NCI-H526 (cell line): ENCODE results near the gene SYT9.
A peak's percentile ranks its signal among the peaks of the same experiment; 100 is the strongest.
"Not testable (repeated sequence)": the region's sequence is repeated elsewhere in the genome, so short reads cannot be mapped to it uniquely, and the experiment has no call there.

Experiments
- DNase-seq, 2 experiments: peaks; one replicate each; lab custom pipeline; 2025; lab: John Stamatoyannopoulos, UW

SYT9 gene

DNA sequence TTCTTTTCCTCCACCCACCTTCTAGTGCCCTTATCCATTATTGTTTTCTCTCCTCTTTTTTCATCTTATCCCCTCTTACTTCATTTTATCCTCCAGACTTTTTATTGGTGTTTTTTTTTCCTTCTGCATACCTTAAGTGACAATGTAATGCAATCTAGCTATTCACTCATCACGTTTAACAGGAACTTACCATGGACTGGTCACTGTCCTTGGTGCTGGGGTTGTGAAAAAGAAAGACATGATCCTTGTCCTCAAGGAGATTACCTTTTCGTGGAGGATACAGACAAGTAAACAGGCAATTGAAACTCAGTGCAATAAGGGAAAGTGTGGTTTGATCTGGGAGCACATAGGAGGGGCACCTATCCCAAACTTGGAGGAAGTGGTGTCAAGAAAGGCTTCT lies 20.7 kb downstream of the SYT9 start:
- DNase-seq: no peak

DNA sequence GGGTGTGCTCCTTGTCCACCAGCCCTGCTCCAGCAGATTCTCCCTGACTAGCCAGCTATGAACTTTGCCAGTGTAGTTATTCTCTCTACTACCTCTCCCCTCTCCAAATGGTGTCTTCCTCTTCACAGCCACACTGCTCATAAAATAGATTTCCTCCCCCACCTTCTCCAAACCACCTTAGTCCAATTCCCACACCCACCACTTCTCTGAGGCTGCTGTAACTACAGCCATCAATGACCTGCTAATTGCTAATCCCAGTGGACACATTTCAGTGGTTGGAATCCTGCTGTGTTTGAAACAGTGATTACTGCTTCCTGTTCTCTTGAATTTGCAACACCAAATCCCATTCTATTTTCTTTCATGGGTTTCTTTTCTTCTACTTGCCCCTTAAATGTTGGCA lies 23.4 kb downstream of the SYT9 start:
- no peak for DNase-seq

DNA sequence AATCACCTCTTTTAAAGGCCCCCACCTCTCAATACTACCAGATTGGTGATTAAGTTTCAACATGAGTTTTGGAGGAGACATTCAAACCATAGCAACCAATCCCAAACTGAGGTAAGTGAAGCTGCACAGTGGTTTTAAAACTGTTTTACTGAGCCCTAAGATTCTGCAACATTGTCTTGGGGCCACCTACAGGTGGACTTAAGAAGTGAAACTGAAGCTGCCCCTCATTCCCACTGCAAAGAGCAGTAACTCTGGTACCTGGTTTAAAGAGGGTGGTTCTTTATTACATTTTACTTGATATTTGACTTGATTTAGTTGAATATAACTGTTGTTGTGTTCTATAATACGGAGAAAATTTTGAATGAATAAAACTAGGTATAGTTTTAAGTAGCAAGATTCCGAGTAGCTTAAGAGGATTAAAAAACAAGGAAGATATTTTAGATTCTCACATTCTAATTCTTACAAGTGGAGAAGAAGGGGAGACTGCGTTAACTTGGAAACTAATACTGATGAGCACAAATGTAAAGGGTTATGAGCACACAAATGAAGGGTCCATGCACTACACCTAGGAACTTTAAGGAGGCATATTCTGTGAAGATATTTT lies 26.7 kb downstream of the SYT9 start:
- peak in 1 of 2 experiments; percentile 38 for DNase-seq

DNA sequence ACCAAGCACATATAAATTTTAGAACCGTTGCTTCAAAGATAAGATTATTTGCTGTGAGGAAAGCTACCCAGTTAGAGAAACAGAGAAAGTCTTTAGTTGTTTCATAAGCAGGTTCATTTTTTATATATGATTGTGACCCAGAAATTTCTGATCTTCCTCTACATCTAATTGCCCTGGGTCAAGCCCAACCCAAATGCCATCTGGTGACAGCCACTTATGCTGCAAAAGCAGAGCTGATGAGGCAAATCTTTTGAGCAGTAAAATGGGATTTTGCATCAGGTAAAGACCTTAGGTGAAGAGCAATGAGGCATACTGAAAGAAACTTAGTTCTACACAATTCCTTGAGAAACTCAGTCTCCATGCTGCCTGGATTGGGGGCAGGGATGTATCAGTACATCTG lies 28.0 kb downstream of the SYT9 start:
- DNase-seq: no peak

DNA sequence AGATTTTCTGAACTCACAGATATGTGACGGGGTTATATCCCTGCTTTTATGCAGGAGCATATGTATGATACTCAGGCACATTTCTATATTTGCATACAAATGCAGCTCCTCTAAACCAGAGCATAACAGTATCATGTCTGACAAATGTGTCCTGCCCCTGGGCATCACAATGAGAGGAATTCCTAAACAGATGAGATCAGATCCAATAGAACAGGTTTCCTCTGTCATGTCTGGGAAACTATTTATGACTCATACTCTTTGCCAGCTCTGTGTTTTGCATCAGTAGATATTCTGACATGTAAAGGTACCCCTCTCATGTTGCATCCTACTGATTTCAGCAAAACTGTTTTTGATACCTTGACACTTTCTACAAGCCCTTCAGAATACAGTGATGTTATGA lies 29.4 kb downstream of the SYT9 start:
- peak in 1 of 2 experiments; percentile 17 for DNase-seq

DNA sequence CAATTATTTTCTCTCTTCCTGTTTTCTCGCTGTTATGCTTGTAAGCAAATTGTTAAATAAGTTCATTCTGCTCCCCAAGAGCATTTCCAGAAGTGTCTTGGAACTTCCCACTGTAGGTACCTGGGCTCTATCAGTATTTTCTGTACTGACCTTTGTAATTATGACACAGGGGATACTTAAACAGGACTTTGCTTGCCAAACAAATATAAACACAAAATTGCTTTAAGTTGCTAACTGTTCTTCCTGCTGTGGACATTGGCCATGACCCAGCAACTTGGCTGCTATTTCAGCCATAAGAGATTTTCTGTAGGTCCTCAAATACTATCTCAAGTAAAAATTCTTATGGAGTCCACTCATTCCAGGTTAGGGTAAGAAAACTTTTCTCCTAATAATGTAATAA lies 30.1 kb downstream of the SYT9 start:
- DNase-seq: no peak

DNA sequence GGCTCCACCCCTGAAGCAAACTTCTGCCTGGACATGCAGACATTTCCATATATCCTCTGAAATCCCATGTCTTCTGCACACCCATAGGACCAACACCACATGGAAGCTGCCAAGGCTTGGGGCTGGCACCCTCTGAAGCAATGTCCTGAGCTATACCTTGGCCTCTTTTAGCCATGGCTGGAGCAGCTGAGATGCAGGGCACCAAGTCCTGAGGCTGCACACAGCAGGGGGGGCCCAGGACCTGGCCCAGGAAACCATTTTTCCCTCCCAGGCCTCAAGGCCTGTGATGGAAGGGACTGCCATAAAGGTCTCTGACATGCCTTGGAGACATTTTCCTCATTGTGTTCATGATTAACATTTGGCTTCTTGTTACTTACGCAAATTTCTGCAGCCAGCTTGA lies 34.5 kb downstream of the SYT9 start:
- no peak for DNase-seq

DNA sequence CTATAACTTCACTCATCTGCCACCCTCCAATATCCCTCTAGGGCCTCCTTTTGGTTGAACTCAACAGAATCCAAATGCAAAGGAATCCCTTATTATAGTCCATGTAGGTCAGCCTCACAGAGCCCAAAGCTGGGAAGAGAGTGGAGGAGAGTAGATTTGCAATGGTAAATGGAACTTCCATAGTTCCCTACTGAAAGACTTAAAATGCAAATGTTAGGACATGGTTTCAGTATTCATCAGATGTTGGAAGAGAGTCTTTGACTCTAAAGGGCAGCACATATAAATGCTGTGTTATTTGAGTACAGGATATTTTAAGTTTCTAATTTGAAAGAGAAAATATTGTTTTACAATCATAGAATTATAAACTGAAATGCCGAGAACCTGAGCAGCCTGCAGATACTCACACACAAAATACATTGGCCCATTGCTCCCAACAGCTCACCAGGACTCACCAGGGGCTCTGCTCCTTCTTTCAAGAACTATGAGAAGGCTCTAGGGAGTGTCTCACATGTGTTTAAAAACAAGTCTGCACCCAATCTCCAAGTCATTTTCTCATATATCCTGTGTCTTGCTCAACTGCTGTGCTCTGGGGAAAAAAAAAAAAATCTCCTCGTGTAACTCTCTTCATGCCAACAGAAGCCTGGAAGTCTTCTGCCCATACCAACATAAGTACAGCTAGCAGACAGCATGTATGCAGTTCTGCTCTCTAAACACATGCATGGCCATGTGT lies 39.6 kb downstream of the SYT9 start:
- DNase-seq: no peak

DNA sequence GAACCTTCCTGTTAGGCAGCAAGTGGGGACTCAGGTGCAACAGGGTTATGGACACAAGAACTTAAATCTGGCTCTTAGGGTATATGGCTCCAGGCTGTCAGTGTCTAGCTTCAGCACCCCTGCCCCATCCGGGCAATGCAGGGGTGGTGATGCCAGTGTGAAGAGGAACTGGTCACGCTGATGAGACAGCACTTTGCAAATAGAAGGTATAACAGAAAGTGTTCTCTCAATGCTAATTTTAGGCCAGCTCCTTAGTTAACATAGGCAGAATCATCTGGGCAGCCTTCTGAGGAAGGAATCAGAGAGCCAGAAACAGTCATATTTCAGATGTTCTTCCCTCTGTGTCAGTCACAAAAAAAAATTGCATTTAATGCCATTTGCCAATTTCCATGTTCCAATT lies 41.2 kb downstream of the SYT9 start:
- no peak for DNase-seq

DNA sequence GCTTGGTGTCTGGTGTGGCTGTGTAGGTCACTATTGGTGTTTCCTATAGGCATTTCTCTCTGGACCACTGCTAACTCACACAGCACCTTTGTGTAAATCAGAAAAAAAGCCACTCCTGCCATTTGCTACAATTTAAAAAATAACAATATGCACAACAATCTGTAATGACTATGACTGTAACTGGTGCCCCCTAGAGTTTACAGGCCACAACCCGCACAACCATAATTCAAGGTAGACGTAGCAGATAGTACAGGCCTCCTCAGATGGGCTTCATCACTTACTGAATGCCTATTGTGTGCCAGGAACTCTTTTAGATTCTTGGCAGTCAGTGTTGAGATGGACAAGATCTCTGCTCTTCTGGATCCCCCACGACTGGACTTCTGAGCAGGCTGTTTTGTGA lies 47.7 kb downstream of the SYT9 start:
- DNase-seq: no peak

DNA sequence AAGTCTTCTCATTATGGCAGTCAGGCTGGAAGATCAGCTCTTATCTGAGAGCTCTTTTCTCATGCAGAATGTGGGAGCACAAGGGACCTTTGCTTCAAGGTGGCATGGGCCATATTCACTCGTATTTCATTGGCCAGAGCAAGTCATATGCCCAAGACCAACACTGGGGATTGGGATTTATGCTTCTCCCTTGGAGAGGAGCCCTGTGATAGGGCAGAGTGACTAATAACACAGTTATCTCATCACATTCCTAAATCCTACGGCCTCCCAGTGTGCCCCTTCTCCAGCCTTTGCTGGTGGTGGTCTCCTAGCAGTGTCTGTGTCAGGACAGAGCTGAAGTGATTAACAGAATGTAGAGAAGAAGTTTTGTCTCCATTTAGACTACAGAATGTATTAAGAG lies 48.6 kb downstream of the SYT9 start:
- no peak for DNase-seq

DNA sequence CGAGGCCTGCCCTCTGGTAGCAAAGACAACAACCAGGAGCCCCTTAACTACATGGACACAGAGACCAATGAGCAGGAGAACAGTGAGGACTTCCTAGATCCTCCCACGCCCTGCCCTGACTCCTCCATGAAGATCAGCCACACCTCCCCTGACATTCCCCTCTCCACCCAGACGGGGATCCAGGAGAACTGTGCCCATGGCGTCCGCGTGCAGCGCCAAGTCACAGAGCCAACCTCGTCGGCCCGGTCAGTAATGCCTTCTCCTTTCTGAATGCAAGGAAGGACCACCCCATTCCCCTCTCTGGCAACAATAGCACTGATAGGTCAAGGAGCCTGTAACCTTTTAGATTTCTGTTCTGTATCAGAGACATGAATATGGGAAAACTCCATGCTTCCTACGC lies 51.4 kb downstream of the SYT9 start:
- no peak for DNase-seq

DNA sequence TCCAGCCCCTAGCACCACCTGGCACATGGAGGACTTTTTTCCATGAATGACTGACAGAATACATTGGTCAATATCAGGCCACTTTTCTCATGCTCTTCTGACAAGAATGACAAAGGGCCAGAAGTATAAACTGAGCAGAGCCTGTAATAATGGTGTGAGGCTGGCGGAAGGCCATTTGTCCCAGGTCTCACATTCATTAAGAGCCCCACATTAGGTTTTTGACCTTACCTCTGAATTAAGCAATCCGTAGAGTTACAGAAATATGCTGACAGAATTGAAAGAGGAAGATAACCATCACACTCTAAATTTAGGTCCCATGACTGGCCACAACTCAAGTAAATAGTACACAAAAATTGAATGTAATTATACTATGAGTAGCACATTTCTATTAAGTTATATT lies 55.2 kb downstream of the SYT9 start:
- no peak for DNase-seq

DNA sequence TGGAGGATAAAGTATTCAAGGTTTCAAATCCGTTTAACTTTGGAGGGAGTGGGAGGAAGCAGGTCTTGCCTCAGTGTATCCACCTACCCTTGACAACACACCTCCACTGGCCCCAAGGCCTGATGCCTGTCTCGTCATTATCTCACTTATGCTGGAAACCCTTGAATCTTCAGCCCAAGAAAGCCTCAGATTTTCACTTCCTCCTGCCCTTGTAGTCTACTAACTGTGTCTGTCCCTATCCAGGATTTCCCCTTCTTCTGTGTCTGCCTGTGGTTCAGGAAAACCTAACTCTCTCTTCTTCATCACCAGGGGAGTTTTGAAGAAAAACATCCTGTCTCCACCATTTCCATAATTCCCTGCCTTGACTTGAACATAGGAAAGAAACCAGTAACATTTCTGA lies 56.1 kb downstream of the SYT9 start:
- no peak for DNase-seq

DNA sequence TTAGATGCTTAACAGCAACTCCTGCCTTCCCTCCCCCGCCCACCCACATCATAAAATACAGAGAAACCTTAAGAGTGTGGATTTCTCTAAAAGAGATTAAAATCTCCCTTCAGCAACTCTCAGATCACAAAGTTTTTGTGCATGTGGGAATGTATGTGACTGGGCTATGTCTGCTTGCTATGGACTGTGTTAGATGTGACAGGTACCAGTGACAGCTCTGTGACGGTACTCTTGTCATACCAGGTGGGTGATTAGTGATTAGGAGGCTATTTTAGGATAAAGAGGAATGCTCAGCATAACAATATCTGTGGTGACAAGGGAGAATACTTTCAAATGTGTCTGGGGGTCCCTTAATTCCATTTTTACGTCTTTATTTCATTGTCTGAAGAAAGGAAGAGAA lies 60.2 kb downstream of the SYT9 start:
- no peak for DNase-seq

DNA sequence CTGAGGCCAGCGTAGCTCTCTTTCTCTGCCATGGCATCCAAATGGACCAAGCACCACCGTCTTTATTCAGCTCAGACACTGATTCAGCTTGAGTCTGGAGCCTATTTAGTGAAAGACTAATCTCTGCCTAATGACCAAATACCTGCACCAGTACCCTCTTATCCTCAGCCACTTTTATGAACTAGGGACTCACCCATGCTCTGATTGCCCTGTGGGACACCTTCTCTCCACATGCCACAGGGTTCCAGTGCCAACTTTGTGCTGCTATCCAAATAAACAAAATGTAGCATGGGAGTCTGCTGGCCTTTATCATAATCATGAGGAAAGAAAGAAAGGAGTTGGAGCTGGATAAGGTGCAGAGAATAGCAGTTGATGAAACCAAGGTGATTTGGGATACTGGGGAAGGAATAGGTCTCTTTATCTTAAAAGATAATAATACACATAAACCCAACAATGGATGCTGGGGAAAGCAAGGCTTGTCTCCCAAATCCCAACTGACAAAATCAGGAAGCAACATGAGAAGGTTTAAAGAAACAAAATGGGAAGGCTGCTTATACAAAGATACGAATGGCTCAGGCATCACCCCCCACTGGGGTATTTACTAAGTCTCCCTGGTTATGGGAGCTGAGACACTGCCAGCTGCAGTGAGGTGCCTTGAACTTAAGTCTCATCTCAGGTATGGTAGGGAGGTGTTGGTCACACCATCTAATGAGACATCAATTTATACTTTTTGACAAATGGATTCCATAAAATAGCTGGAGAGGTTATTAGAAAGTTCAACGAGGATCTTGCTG lies 63.3 kb downstream of the SYT9 start:
- DNase-seq: no peak

DNA sequence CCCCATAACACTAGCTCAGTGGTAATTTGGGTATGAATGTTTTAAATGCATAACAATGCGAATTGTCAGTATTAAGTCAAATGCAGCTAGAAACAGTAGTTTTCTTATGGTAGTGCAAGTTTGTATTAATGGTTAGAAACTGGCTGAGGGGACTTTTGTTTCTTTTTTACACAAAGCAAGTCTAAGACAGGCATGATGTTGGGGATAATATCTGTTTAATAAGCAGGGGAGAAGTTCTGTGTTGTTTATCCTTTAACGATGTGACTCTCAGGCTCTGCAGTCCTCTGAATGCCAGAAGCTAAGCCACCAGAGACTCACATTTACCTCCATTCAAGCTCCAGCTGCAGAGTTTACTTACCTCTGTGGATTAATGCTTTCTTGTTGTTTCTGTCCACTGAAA lies 67.8 kb downstream of the SYT9 start:
- no peak for DNase-seq

DNA sequence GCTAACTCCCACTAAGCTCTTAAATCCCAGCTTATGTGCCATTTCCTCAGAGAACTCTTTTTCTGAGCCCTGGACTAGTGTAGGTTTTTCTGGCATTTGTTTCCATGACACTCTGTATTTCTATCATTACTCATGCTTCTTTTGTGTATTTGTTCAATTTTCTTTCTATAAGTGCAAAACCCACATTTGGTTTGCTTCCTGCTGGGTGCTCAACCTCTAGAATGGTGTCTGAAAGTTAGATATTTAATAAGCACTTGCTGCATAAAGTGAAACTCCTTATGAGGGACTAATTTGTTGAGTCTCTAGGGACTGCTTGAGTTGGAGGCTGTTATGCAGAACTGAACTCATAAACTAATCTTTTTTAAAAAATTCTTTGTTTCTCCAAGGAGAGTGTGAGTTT lies 68.6 kb downstream of the SYT9 start:
- DNase-seq: no peak

DNA sequence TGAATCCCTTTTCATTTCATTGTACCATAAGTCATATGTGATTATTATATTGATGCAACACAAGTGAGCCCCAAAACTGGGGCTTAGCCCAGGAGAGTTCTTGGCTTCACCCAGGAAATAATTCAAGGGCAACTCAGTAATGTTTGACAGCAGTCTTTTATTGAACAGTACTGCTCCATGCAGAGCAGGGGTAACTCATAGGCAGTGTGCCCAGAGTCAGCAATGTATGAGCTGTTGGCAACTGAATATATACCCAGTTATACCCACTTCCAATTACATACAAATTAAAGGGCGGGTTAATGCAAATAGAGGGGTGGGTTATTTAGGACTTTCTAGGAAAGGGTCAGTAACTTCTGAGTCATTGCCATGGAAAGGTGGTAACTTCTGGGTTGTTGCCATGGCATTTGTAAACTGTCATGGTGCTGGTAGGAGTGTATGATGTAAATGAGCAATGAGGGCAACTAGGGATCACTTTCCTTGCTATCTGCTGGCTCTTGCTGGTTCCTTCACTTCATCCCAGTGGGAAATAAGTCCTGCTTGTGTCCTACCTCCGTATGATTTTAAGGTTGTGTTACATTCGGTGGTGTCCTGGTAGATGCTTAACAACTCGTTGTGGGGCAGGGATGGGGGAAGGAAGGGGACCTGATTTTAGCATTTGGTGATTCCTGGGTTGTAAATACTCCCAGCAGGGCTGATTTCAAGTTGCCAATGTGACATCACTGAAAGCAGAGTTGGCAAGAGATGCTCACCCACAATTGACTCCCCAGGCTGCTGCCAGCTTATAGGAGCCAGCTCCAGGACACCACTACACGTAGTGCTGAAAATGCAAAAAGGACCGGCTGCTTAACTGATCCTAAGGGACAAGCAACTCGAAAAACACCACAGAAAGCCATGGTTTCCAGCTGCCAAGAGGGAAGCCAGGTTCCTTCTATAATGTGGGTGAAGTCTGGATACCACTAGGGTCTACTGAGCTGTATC lies 70.1 kb downstream of the SYT9 start:
- no peak for DNase-seq

DNA sequence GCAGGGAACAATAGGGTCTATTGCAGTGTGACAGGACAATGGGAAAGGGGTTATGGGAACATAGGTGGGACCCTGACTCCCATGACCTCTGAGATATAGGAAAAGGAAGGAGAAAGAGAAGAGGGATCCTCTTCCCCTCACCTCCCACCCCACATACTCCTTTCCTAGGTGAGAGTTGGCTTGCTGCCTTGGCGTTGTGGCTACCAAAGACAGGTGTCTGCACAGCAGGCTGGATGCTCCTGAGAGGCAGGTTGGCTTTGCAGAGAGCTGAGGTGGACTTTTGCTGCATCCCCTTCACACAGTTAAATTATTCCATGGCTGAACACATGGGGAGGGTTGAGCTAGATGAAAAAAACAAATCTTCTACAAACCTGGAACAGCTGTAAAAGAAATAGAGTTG lies 80.7 kb downstream of the SYT9 start:
- DNase-seq: no peak

DNA sequence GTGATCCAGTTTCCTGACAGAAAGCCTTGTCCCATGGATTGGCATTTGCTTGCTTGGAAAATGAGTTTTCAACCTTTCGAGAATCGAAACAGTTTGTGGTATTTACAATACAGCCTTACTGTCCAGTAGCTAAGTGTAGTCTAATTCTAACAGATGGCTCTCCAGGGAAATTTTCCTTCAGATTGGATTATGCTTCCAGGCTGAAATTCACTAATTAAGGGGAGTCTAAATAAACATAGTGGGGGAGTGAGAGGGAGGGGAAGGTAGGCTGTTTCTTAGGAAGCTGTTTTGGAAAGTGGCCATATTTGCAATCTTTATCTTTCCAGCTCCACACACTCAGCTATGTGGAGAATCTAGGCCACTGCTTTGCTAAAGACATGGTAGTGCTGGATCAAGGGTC lies 81.3 kb downstream of the SYT9 start:
- no peak for DNase-seq

DNA sequence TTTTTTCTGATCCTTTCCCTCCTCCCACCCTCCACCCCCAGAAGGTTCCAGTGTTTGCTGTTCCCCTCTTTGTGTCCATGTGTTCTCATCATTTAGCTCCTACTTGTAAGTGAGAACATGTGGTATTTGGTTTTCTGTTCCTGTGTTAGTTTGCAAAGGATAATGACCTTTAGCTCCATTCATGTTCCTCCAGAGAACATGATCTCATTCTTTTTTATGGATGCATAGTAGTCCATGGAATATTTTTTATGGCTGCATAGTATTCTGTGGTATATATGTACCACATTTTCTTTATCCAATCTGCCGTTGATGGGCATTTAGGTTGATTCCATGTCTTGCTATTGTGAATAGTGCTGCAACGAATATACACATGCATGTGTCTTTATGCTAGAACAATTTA lies 83.7 kb downstream of the SYT9 start:
- DNase-seq: not testable (repeated sequence)
